IMR-90 (cell line): ENCODE results near the gene CCDC137. TPM values are rescaled to one million over a fixed set of nuclear protein-coding genes. Genes with fewer than 3 reads are reported as not detected.

Experiments
- ATAC-seq: fragments of 200-7000 bp; cut with Tn5 transposase; 2 replicates; pipeline ENCODE4 v1.9.1; 2020; ENCODE audit warnings: low read depth, mild to moderate bottlenecking, moderate library complexity
- BruUV-seq: library from RNA; stranded (reverse); fragments of 400-500 nt; replicated peaks from 2 replicates; lab custom pipeline; 2021; lab: Mats Ljungman, UMichigan
- CTCF ChIA-PET: fragments of 300-600 bp; formaldehyde crosslinking; extraction: SDS; loops from one replicate; lab custom pipeline; 2021; ENCODE audit warnings: antibody characterized with exemption; lab: Yijun Ruan, JAX
- POLR2A ChIA-PET: fragments of 300-600 bp; sonication (Branson Sonifier 250); formaldehyde crosslinking; loops from one replicate; lab custom pipeline; 2022; ENCODE audit warnings: antibody characterized with exemption; ENCODE audit not compliant: unreplicated experiment; lab: Charles Lee
- DNase-seq: peaks from one replicate; pipeline ENCODE4 v3.0.0; 2013
- H2AFZ ChIP-seq: replicated peaks from 2 replicates; pipeline ENCODE3; 2013; ENCODE audit warnings: low read length, mild to moderate bottlenecking; ENCODE audit not compliant: poor library complexity
- H2AK5ac ChIP-seq: 2 replicates; pipeline ENCODE4 v1.6.1; 2013; ENCODE audit warnings: low read depth, low read length, inconsistent platforms
- H2AK9ac ChIP-seq: replicated peaks from 2 replicates; pipeline ENCODE3; 2013; ENCODE audit warnings: mild to moderate bottlenecking, low read depth, low read length, moderate library complexity; ENCODE audit not compliant: poor library complexity
- H2BK120ac ChIP-seq: 2 replicates; pipeline ENCODE4 v1.6.1; 2013; ENCODE audit warnings: low read depth, low read length, inconsistent platforms
- H2BK15ac ChIP-seq: 3 replicates; pipeline ENCODE4 v1.6.1; 2013; ENCODE audit warnings: low read depth, low read length, inconsistent platforms
- H2BK20ac ChIP-seq: 2 replicates; pipeline ENCODE4 v1.6.1; 2013; ENCODE audit warnings: low read depth, mild to moderate bottlenecking, inconsistent platforms, low read length, moderate library complexity
- H2BK5ac ChIP-seq: 2 replicates; pipeline ENCODE4 v1.6.1; 2013; ENCODE audit warnings: mild to moderate bottlenecking, low read depth, low read length, inconsistent platforms; ENCODE audit not compliant: poor library complexity, severe bottlenecking
- H3K14ac ChIP-seq: replicated peaks from 2 replicates; pipeline ENCODE4 v1.6.1; 2013; ENCODE audit warnings: low read depth, low read length, inconsistent platforms
- H3K18ac ChIP-seq: 2 replicates; pipeline ENCODE4 v1.6.1; 2013; ENCODE audit warnings: low read depth, low read length, control low read depth
- H3K23ac ChIP-seq: 2 replicates; pipeline ENCODE4 v1.6.1; 2013; ENCODE audit warnings: low read depth, low read length, inconsistent platforms
- H3K27ac ChIP-seq: 2 replicates; pipeline ENCODE4 v1.5.1; 2013; ENCODE audit warnings: mild to moderate bottlenecking, control low read depth, low read length; ENCODE audit not compliant: insufficient read depth
- H3K27me3 ChIP-seq: 2 replicates; pipeline ENCODE4 v1.6.1; 2013; ENCODE audit warnings: low read length; ENCODE audit not compliant: control insufficient read depth, insufficient read depth
- H3K36me3 ChIP-seq: 2 replicates; pipeline ENCODE4 v1.6.1; 2013; ENCODE audit warnings: low read length, mixed read lengths; ENCODE audit not compliant: control insufficient read depth, insufficient read depth
- H3K4ac ChIP-seq: 2 replicates; pipeline ENCODE4 v1.6.1; 2013; ENCODE audit warnings: low read depth, low read length, inconsistent platforms
- H3K4me1 ChIP-seq: 2 replicates; pipeline ENCODE4 v1.6.1; 2013; ENCODE audit warnings: low read length, mixed read lengths; ENCODE audit not compliant: control insufficient read depth, insufficient read depth
- H3K4me2 ChIP-seq: 2 replicates; pipeline ENCODE4 v1.6.1; 2013; ENCODE audit warnings: low read depth, mild to moderate bottlenecking, control low read depth, low read length, moderate library complexity
- H3K4me3 ChIP-seq: 2 replicates; pipeline ENCODE4 v1.5.1; 2013; ENCODE audit warnings: low read depth, mild to moderate bottlenecking, control low read depth, low read length, moderate library complexity; ENCODE audit not compliant: insufficient read depth
- H3K56ac ChIP-seq: 2 replicates; pipeline ENCODE4 v1.6.1; 2013; ENCODE audit warnings: low read length, inconsistent platforms; ENCODE audit not compliant: insufficient read depth; ENCODE audit errors: extremely low read depth
- H3K79me1 ChIP-seq, 2 experiments: 2 replicates each; pipeline ENCODE4 v1.6.1; 2013; ENCODE audit warnings: low read length in 2 of 2, inconsistent platforms in 1 of 2, low read depth in 1 of 2
- H3K9ac ChIP-seq: 2 replicates; pipeline ENCODE4 v1.6.1; 2013; ENCODE audit warnings: low read depth, low read length, control low read depth
- H3K9me1 ChIP-seq: 2 replicates; pipeline ENCODE4 v1.6.1; 2013; ENCODE audit warnings: low read length, inconsistent platforms; ENCODE audit not compliant: insufficient read depth
- H3K9me3 ChIP-seq: 2 replicates; pipeline ENCODE4 v1.6.1; 2013; ENCODE audit warnings: low read length; ENCODE audit not compliant: control insufficient read depth, insufficient read depth
- H4K20me1 ChIP-seq: 2 replicates; pipeline ENCODE4 v1.6.1; 2013; ENCODE audit warnings: low read length, inconsistent platforms; ENCODE audit not compliant: insufficient read depth
- H4K5ac ChIP-seq: 2 replicates; pipeline ENCODE4 v1.6.1; 2013; ENCODE audit warnings: mild to moderate bottlenecking, low read depth, low read length, control low read depth
- H4K8ac ChIP-seq, 2 experiments: 2 replicates each; pipeline ENCODE4 v1.6.1; 2013; ENCODE audit warnings: low read depth in 2 of 2, low read length in 2 of 2, control low read depth in 1 of 2, inconsistent platforms in 1 of 2
- H4K91ac ChIP-seq: 2 replicates; pipeline ENCODE4 v1.6.1; 2013; ENCODE audit warnings: low read depth, low read length, inconsistent platforms; ENCODE audit not compliant: insufficient read depth
- ELK1 ChIP-seq: fragments of 150-350 bp; IDR thresholded peaks from 2 replicates; pipeline ENCODE4 v1.6.1; 2016; ENCODE audit warnings: low read depth, mild to moderate bottlenecking, low read length, moderate library complexity, borderline replicate concordance
- FOS ChIP-seq: fragments of 150-350 bp; IDR thresholded peaks from 2 replicates; pipeline ENCODE4 v1.6.1; 2016; ENCODE audit warnings: low read depth, low read length
- MAFK ChIP-seq: IDR thresholded peaks from 2 replicates; pipeline ENCODE4 v1.6.1; 2012; ENCODE audit warnings: low read depth, low read length, improper control_type of control experiment
- MAZ ChIP-seq: IDR thresholded peaks from 2 replicates; pipeline ENCODE4 v1.6.1; 2012; ENCODE audit warnings: low read depth, mild to moderate bottlenecking, low read length, improper control_type of control experiment, moderate library complexity, borderline replicate concordance
- MXI1 ChIP-seq: IDR thresholded peaks from 2 replicates; pipeline ENCODE4 v1.6.1; 2012; ENCODE audit warnings: low read depth, mild to moderate bottlenecking, low read length, moderate library complexity, borderline replicate concordance
- SMC3 ChIP-seq: fragments of 150-350 bp; IDR thresholded peaks from 2 replicates; pipeline ENCODE4 v1.6.1; 2016; ENCODE audit warnings: low read depth, mild to moderate bottlenecking, antibody characterized with exemption, low read length, moderate library complexity
- WGBS, 2 experiments: methylation state at CpG; one replicate each; pipeline versions ENCODE4 v1.1.5 to v1.1.7; 2013; ENCODE audit warnings: missing lambda C conversion rate in 2 of 2; ENCODE audit not compliant: insufficient read length in 1 of 2; ENCODE audit errors: extremely low coverage in 2 of 2; 5-methylcytosine and 5-hydroxymethylcytosine counted together
- dilution Hi-C: fragments of 300-500 bp; cut with HindIII; formaldehyde crosslinking; loops from one replicate; pipeline ENCODE4 v1.14.3; 2018; ENCODE audit warnings: low sequenced_read_pairs; ENCODE audit not compliant: unreplicated experiment
- in situ Hi-C: fragments of 300-500 bp; cut with MboI; formaldehyde crosslinking; loops from 3 replicates; pipeline ENCODE4 v1.14.3; 2019; ENCODE audit warnings: low sequenced_read_pairs, inconsistent platforms, mixed read lengths
- intact Hi-C: fragments of 100-400 bp; cut with micrococcal nuclease; formaldehyde crosslinking; loops from 2 replicates; pipeline ENCODE4 v1.10.0; 2022
- polyA plus RNA-seq, 3 experiments: library from polyadenylated mRNA; depleted of rRNA; stranded (reverse); fragments of >200 nt; gene quantifications; 2 replicates each; pipeline ENCODE4 v1.2.3, GENCODE V29; 2012; ENCODE audit warnings: low replicate concordance in 1 of 3
- total RNA-seq: library from RNA; depleted of rRNA; stranded (reverse); fragments of >200 nt; gene quantifications from 2 replicates; pipeline ENCODE4 v1.2.3, GENCODE V29; 2012

CCDC137 gene
- total and polyA plus RNA-seq, 2 of the 4 experiments (the other 2 are of a cell fraction) = 7.5 to 18.4 TPM

GRCh38 chr17:81695211-81695610, 28.7 kb downstream of the CCDC137 start:
- H3K18ac ChIP-seq = no peak overlapping the region
- TF ChIP-seq SMC3 (no peak), MAZ (no peak), ELK1 (no peak), FOS (no peak), MXI1 (no peak), MAFK (no peak)
- no peak overlapping the region for H3K23ac ChIP-seq
- H2BK120ac ChIP-seq = no peak overlapping the region
- H3K36me3 ChIP-seq = peaks cover 80% of the 10 kb centered on the region
- H2AK5ac ChIP-seq = no peak overlapping the region
- no peak overlapping the region for H4K91ac ChIP-seq
- H4K20me1 ChIP-seq = peaks cover 68% of the 10 kb centered on the region
- peaks cover 10 to 43% of the 10 kb centered on the region in 2 experiments; a peak in 3 of 4 replicates for H3K79me1 ChIP-seq
- no peaks in the 10 kb centered on the region for H3K9me3 ChIP-seq
- WGBS, 2 experiments = 83% methylated on average over 5 of the region's 6 CpGs; no CpG with 5 or more reads in 1 of the 2 experiments
- H3K27me3 ChIP-seq = no peaks in the 10 kb centered on the region
- dilution Hi-C loops (no loop called here), intact Hi-C loops (no loop called here), in situ Hi-C loops (no loop called here)
- no peaks in the 10 kb centered on the region for H3K4me1 ChIP-seq
- no peak overlapping the region for H3K4me2 ChIP-seq
- H3K4ac ChIP-seq = no peak overlapping the region
- no TSS peak for BruUV-seq
- H3K9ac ChIP-seq = no peak overlapping the region
- H2BK5ac ChIP-seq = no peak overlapping the region
- no peak overlapping the region for H3K56ac ChIP-seq
- H4K5ac ChIP-seq = no peak overlapping the region
- H2BK15ac ChIP-seq = no peak overlapping the region
- H2AK9ac ChIP-seq = no peak overlapping the region
- H3K27ac ChIP-seq = no peak overlapping the region
- H2AFZ ChIP-seq = no peak overlapping the region
- ChIA-PET POLR2A (no interaction called here), CTCF (no interaction called here)
- no peaks in the 10 kb centered on the region for H3K9me1 ChIP-seq
- no peak overlapping the region for H4K8ac ChIP-seq
- no peak overlapping the region for H2BK20ac ChIP-seq
- H3K4me3 ChIP-seq = no peak overlapping the region
- no peak for DNase-seq
- ATAC-seq = no peak
- H3K14ac ChIP-seq = no peak overlapping the region
